MG63 (cell line): ENCODE measurements around the gene LRRC36. TPM values are rescaled to one million over a fixed set of nuclear protein-coding genes. Genes with fewer than 3 reads are reported as not detected.
A peak's percentile ranks its signal among the peaks of the same experiment; 100 is the strongest.
"Not testable (repeated sequence)": the region's sequence is repeated elsewhere in the genome, so short reads cannot be mapped to it uniquely, and the experiment has no call there.

Experiments
- DNase-seq: peaks from one replicate; pipeline ENCODE4 v3.0.0-alpha.2; 2020
- H3K27me3 ChIP-seq: fragments of 250-450 bp; sonication (Bioruptor Pico); 2 replicates; pipeline ENCODE4 v1.5.1; 2020; ENCODE audit warnings: mild to moderate bottlenecking, moderate library complexity
- H3K36me3 ChIP-seq: fragments of 250-450 bp; sonication (Bioruptor Pico); 2 replicates; pipeline ENCODE4 v1.5.1; 2020; ENCODE audit warnings: mild to moderate bottlenecking, moderate library complexity
- H3K4me3 ChIP-seq: fragments of 250-450 bp; sonication (Bioruptor Pico); 2 replicates; pipeline ENCODE4 v1.5.1; 2020; ENCODE audit warnings: mild to moderate bottlenecking, moderate library complexity
- H3K9me3 ChIP-seq: fragments of 250-450 bp; sonication (Bioruptor Pico); 2 replicates; pipeline ENCODE4 v1.5.1; 2020; ENCODE audit warnings: mild to moderate bottlenecking, moderate library complexity
- total RNA-seq: library from RNA; depleted of rRNA; stranded (reverse); fragments of >200 nt; shearing (Covaris generic); gene quantifications from 2 replicates; pipeline ENCODE4 v1.2.3, GENCODE V29; 2014; ENCODE audit warnings: low replicate concordance

The LRRC36 gene
- total RNA-seq, 1 experiment from 2014 or later: 0.33 TPM

GRCh38 chr16:67317853-67318252, 8.8 kb upstream of the LRRC36 start:
- no peak for DNase-seq
- no peaks in the 10 kb centered on the region for H3K36me3 ChIP-seq
- H3K9me3 ChIP-seq: no peaks in the 10 kb centered on the region
- no peaks in the 10 kb centered on the region for H3K27me3 ChIP-seq
- H3K4me3 ChIP-seq: no peak overlapping the region

GRCh38 chr16:67326115-67326471, 522 bp upstream of the LRRC36 start:
- Histone ChIP-seq H3K4me3 (peak overlapping the region; percentile 43), H3K36me3 (no peaks in the 10 kb centered on the region), H3K27me3 (no peaks in the 10 kb centered on the region), H3K9me3 (no peaks in the 10 kb centered on the region)
- no peak for DNase-seq

- no peak for DNase-seq
- no peaks in the 10 kb centered on the region for H3K36me3 ChIP-seq
- no peak overlapping the region for H3K4me3 ChIP-seq
- no peaks in the 10 kb centered on the region for H3K9me3 ChIP-seq
- H3K27me3 ChIP-seq: no peaks in the 10 kb centered on the region
These were observed 1.1 kb downstream of the LRRC36 start for GRCh38 chr16:67327743-67328142.

- no peaks in the 10 kb centered on the region for H3K27me3 ChIP-seq
- H3K9me3 ChIP-seq: no peaks in the 10 kb centered on the region
- DNase-seq: no peak
- no peaks in the 10 kb centered on the region for H3K36me3 ChIP-seq
- H3K4me3 ChIP-seq: no peak overlapping the region
These were observed 3.3 kb downstream of the LRRC36 start for GRCh38 chr16:67329901-67330300.

GRCh38 chr16:67333315-67333714, 6.7 kb downstream of the LRRC36 start:
- no peak for DNase-seq
- Histone ChIP-seq H3K36me3 (no peaks in the 10 kb centered on the region), H3K27me3 (no peaks in the 10 kb centered on the region), H3K9me3 (no peaks in the 10 kb centered on the region), H3K4me3 (no peak overlapping the region)

- no peak for DNase-seq
- Histone ChIP-seq H3K27me3 (no peaks in the 10 kb centered on the region), H3K9me3 (no peaks in the 10 kb centered on the region), H3K4me3 (no peak overlapping the region), H3K36me3 (no peaks in the 10 kb centered on the region)
These were observed 9.5 kb downstream of the LRRC36 start for GRCh38 chr16:67336116-67336515.

- H3K36me3 ChIP-seq: no peaks in the 10 kb centered on the region
- H3K27me3 ChIP-seq: no peaks in the 10 kb centered on the region
- H3K9me3 ChIP-seq: no peaks in the 10 kb centered on the region
- DNase-seq: no peak
- no peak overlapping the region for H3K4me3 ChIP-seq
These were observed 10.0 kb downstream of the LRRC36 start for GRCh38 chr16:67336648-67337047.

GRCh38 chr16:67339453-67339852, 12.8 kb downstream of the LRRC36 start:
- H3K4me3 ChIP-seq: no peak overlapping the region
- H3K36me3 ChIP-seq: no peaks in the 10 kb centered on the region
- H3K27me3 ChIP-seq: no peaks in the 10 kb centered on the region
- DNase-seq: no peak
- H3K9me3 ChIP-seq: no peaks in the 10 kb centered on the region

- DNase-seq: no peak
- Histone ChIP-seq H3K4me3 (no peak overlapping the region), H3K36me3 (no peaks in the 10 kb centered on the region), H3K9me3 (no peaks in the 10 kb centered on the region), H3K27me3 (no peaks in the 10 kb centered on the region)
These were observed 14.6 kb downstream of the LRRC36 start for GRCh38 chr16:67341250-67341649.

- H3K9me3 ChIP-seq: no peaks in the 10 kb centered on the region
- no peaks in the 10 kb centered on the region for H3K36me3 ChIP-seq
- H3K4me3 ChIP-seq: no peak overlapping the region
- no peak for DNase-seq
- no peaks in the 10 kb centered on the region for H3K27me3 ChIP-seq
These were observed 16.0 kb downstream of the LRRC36 start for GRCh38 chr16:67342616-67343015.

- H3K36me3 ChIP-seq: no peaks in the 10 kb centered on the region
- no peaks in the 10 kb centered on the region for H3K27me3 ChIP-seq
- DNase-seq: no peak
- H3K4me3 ChIP-seq: no peak overlapping the region
- no peaks in the 10 kb centered on the region for H3K9me3 ChIP-seq
These were observed 18.8 kb downstream of the LRRC36 start for GRCh38 chr16:67345401-67345800.

- H3K4me3 ChIP-seq: no peak overlapping the region
- no peaks in the 10 kb centered on the region for H3K27me3 ChIP-seq
- DNase-seq: peak; percentile 46
- H3K36me3 ChIP-seq: no peaks in the 10 kb centered on the region
- no peaks in the 10 kb centered on the region for H3K9me3 ChIP-seq
These were observed 19.7 kb downstream of the LRRC36 start for GRCh38 chr16:67346341-67346740.

GRCh38 chr16:67349172-67349571, 22.6 kb downstream of the LRRC36 start:
- Histone ChIP-seq H3K4me3 (no peak overlapping the region), H3K27me3 (no peaks in the 10 kb centered on the region), H3K9me3 (no peaks in the 10 kb centered on the region), H3K36me3 (no peaks in the 10 kb centered on the region)
- DNase-seq: no peak

GRCh38 chr16:67350324-67350723, 23.7 kb downstream of the LRRC36 start:
- Histone ChIP-seq H3K4me3 (no peak overlapping the region), H3K27me3 (no peaks in the 10 kb centered on the region), H3K36me3 (no peaks in the 10 kb centered on the region), H3K9me3 (no peaks in the 10 kb centered on the region)
- no peak for DNase-seq

GRCh38 chr16:67352463-67352862, 25.8 kb downstream of the LRRC36 start:
- not testable (repeated sequence) for DNase-seq, H3K36me3 ChIP-seq, H3K27me3 ChIP-seq, H3K9me3 ChIP-seq, H3K4me3 ChIP-seq

GRCh38 chr16:67356396-67356795, 29.8 kb downstream of the LRRC36 start:
- Histone ChIP-seq H3K9me3 (no peaks in the 10 kb centered on the region), H3K27me3 (no peaks in the 10 kb centered on the region), H3K36me3 (no peaks in the 10 kb centered on the region), H3K4me3 (no peak overlapping the region)
- DNase-seq: no peak

- DNase-seq: no peak
- Histone ChIP-seq H3K27me3 (no peaks in the 10 kb centered on the region), H3K9me3 (no peaks in the 10 kb centered on the region), H3K4me3 (no peak overlapping the region), H3K36me3 (no peaks in the 10 kb centered on the region)
These were observed 30.9 kb downstream of the LRRC36 start for GRCh38 chr16:67357561-67357960.

- DNase-seq, H3K9me3 ChIP-seq, H3K4me3 ChIP-seq, H3K27me3 ChIP-seq, H3K36me3 ChIP-seq: not testable (repeated sequence)
These were observed 33.1 kb downstream of the LRRC36 start for GRCh38 chr16:67359540-67360269.

GRCh38 chr16:67361038-67361437, 34.4 kb downstream of the LRRC36 start:
- H3K9me3 ChIP-seq: no peaks in the 10 kb centered on the region
- no peaks in the 10 kb centered on the region for H3K36me3 ChIP-seq
- peaks cover 5% of the 10 kb centered on the region for H3K27me3 ChIP-seq
- no peak overlapping the region for H3K4me3 ChIP-seq
- DNase-seq: no peak
